ENCODE measurements around the gene DDX24.

The DDX24 gene

DNA sequence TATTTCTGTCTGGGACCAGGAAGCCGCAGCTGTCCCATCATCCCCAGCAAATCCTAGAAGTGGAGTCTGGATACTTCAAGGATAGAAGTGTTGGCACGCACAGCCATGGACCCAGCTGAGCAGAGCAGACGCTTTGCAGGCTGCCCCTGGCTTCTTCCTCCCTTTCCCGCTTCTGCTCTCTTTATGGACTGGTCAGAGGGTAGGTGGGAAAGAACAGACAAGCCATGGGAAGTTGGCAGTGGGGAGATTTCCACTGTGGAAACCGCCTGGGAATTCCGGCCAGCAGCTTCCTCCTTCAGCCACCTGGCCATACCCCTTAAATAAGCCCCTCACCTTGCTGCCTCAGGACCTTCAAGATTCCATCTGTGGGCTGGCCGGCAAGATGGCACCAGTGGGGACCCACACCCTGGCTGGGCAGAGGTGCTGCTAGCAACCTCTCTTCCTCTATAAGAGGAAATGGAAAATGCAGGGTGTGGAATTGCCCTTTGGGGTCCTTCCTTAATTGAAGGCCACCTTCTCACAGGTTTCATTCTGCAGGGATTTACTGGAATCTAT lies 34.2 kb downstream of the DDX24 start:
- no peak for DNase-seq

DNA sequence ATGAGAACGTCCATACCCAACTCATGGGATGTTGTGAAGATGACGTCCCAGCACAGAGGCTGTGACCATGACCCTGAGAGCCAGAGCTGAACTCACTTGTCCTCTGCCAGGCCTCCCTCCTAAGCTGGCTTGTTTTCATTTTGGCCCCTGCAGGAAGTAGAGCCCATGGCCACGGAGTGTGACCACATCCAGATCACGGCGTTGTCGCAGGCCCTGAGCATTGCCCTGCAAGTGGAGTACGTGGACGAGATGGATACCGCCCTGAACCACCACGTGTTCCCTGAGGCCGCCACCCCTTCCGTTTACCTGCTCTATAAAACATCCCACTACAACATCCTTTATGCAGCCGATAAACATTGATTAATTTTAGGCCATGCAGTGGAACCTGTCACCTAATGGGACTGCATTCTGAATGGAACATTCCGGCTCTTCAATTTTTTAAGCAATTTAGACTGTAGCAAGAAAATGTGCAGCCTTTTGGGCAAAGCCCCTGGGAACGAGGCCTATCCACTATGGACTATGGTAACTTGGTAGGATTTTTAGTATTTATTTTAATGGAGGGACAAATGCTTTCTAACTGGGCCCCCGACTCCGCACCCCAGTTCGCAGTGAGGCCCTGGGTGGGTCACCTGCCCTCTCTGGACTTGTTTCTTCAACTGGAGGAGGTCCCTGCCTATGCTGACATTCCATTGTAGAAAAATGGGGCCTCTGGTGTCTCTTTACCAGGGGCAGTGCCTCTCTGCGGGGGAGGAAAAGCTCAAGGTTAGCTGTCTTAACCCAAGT lies 35.2 kb downstream of the DDX24 start:
- no peak for DNase-seq

DNA sequence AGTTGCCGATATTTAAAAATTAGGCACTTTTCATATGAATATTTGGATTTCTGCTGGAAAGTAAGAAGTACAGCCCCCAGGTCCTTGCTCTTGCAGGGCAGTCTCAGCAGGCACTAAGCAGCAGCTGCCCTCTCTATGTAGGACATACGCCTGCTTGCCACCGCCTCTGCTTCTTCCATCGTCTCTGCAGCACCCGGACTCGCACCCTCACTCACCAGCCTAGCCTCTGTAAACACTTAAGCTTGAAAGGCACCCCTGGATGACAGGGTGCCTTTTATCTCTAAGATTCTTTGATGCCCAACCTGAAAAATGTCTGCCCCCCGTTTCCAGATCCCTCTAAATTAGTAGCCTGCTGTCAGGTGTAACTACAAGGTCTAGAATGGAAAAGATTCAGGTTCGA lies 35.9 kb downstream of the DDX24 start:
- no peak for DNase-seq

GRCh38 chr14:94044476-94045091 lies 36.4 kb downstream of the DDX24 start:
- DNase-seq: no peak

DNA sequence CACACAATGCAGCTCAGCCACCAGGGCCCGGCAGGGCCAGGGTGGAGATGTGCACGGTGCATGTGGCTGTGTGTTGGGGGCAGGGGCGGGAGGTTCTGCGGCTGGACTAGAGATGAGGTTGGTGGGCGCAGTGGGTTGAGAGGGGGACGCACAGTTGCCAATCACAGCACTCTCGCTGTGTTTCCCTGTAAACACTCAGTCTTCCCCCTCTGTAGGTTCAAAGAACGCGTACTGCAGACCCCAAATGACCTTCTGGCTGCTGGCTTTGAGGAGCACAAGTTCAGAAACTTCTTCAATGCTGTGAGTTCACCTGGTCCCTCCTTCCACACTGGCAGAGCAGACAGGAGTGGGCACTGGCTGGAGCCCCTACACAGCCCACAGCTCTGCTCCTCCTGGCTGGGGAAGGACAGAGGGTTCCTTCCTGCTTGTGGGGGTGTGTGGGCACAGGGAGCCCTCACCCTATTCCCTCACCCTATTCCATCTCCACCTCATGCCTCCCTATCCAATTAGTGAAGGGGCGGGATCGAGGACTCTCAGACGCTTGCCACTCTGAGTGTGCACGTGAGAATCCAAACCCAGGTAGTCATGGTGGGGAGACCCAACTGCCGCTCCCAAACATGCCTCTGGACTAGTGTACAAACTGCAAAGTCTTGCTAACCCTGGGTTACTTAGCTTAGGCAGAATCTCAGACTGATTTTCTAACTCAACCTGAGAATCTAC lies 37.1 kb downstream of the DDX24 start:
- no peak for DNase-seq

GRCh38 chr14:94043111-94043755 lies 37.8 kb downstream of the DDX24 start:
- DNase-seq: no peak

GRCh38 chr14:94042433-94043091 lies 38.4 kb downstream of the DDX24 start:
- DNase-seq: no peak

DNA sequence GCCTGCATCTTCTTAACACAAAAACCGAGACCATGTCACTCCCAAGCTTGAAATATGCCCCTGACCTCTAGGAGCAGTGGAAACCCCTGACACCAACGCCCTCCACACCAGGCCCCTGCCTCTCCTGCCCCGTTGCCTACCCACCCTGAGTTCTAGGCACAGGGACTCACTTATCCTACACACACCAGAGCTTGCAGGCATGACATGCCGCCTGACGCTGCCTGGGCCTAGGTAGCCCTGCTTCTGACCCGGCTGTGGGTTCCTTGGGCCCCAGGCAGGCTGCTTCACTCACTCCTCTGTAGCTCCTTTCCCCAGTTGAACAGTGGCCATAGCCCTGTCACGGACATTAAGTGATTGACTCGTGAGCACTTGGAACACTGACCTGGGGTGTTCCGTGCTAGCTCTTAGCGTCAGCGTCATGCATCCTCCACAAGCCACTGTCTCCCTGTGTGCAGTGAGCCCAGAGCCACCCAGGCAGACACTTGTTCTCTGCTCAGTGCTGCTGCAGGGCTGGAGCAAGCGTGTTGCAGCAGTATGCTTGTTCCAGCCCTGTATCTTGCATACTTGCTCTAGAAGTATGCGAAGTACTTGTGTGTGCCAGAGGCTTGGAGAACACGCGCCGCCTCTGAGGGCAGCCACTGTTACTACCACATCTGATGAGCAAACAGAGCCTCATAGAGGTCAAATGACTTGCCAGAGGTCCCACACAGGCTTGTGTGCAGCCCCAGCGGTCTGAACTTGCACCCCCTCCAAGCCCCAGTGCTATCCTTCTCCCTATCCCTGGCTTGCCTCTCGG lies 39.3 kb downstream of the DDX24 start:
- DNase-seq: no peak

DNA sequence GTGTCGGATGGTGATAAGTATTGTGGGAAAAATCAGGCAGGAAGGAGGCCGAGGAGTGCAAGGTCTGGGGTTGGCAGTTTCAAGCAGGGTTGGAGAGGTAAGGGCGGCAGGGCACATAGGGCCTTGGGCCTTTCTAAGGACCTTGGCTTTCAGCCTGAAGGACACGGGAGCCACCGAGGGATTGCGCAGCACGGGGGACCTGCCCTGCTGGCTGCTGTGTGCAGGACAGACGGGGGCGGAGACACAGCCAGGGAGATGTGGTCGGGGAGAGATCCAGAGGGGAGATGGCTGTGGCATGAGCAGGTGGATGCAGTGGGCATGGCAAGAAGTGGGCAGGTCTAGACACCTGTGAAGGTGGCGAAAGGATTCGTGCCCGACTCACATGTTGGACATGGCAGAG lies 40.2 kb downstream of the DDX24 start:
- DNase-seq: no peak

DNA sequence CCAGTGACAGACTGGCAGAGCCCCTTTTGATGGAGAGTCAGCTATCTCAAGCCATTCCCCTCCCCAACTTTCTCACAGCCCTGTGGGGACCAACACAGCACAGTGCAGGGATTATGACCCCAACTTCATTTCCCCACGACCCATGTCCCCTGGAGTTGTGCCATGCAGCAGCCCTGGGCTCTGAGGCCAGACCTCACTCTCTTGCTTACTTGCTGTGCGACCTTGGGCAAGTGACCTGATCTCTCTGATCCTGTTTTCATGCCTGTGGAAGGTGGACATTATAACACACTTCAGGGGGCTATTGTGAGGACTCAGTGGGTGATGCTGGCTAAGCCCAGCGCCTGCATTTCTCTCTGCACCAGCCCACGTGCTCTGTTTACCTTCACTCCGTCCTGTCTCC lies 40.8 kb downstream of the DDX24 start:
- DNase-seq: no peak

DNA sequence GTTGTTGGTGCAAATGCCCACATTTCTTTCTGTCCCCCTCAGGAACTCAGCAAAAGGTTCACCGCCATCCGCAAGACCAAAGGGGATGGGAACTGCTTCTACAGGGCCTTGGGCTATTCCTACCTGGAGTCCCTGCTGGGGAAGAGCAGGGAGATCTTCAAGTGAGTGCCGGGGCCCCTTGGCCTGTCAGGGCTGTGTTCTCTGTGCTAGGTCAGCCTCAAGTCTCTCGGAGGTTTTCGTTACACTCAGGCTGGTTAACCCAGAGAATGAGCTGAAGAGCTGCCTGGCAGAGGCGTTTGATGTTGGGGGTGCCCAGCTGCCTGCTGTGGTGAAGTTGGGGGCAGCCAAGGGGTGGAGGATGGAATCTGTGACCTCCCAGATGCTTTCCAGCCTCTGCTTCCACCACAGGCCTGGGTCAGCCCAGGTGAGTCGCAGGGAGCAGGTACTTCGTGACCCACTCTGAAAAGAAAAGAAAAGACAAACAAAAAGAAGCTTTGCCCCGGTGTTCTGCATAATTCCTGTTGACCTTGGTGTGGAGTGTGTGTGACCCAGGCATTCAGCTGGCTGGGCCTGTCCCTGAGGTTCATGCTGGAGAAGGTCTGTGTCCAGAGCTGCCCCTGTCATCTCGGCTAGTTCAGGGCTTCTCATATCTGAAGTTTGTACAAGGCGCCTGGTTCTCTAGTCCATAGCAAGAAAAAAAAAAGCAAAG lies 41.9 kb downstream of the DDX24 start:
- DNase-seq: no peak

GRCh38 chr14:94038510-94038909 lies 42.5 kb downstream of the DDX24 start:
- no peak for DNase-seq

- no peak for DNase-seq
Measured at GRCh38 chr14:94037954-94038353, 43.0 kb downstream of the DDX24 start.

GRCh38 chr14:94036313-94037167 lies 44.5 kb downstream of the DDX24 start:
- DNase-seq: no peak

GRCh38 chr14:94034886-94035285 lies 46.1 kb downstream of the DDX24 start:
- DNase-seq: no peak

DNA sequence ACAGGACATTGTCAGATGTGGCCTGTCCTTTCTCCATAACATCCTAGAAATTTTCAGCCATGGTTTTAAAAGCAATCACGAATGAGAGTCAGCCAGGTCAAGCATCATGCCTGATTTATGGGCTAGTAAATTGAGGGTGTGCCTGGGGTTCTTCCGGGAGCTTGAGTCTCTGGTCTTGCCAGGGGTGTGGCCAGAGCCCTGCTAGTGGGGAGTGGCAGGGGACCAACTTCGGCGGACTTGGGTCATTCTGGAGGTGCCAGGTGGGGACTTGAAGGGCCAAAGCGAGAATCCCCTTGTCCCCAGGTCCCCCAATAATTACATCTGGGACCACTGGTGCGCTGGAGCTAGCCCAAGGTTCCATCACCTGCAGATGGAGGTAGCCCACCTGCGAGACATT lies 49.1 kb downstream of the DDX24 start:
- no peak for DNase-seq

DNA sequence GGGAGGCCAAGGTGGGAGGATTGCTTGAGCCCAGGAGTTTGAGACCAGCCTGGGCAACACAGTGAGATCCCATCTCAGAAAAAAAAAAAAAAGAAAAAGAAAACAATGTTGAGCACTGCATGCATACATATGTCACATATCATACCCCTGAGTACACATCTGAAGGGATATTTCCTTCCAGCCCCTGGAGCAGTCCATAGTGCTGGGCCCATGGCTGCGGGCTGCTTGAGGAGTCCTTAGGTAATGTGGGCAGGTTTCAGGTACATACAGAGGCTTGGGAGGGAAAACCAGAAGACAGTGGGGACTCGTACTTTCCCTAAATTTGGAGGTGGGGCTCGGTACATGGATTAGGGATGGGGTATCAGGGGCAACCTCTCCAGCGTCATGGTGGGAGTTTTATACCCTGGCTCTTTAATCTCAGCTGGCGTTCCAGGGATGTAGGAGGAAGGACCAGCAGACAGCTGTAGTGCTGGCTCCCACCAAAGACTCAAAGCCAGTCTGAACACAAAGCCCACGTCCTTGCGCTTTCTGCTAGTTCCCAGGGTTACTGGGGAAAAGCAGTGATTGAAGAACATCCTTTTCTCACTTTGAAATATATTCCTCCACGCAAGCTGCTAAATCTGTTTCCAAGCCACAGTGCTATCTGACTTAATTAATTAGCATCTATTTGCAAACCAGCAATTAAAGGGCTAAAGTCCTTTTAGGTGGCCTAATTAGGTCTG lies 49.7 kb downstream of the DDX24 start:
- no peak for DNase-seq

DNA sequence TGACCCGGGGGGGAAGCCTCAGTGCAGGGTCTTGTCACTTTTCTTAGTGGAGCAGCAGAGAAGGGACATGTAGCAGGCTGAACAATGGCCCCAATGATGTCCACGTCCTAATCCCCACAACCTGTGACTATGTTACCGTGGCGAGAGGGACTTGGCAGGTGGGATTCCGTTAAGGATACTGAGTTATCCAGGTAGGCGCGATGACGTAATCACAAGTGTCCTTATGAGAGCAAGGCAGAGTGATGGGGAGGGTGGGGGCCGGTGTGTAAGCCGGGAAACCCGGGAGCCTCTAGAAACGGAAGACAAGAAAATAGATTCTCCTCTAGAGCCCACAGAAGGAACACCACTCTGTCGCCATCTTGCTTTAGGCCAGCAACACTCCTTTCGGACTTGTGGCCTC lies 50.4 kb downstream of the DDX24 start:
- DNase-seq: no peak

DNA sequence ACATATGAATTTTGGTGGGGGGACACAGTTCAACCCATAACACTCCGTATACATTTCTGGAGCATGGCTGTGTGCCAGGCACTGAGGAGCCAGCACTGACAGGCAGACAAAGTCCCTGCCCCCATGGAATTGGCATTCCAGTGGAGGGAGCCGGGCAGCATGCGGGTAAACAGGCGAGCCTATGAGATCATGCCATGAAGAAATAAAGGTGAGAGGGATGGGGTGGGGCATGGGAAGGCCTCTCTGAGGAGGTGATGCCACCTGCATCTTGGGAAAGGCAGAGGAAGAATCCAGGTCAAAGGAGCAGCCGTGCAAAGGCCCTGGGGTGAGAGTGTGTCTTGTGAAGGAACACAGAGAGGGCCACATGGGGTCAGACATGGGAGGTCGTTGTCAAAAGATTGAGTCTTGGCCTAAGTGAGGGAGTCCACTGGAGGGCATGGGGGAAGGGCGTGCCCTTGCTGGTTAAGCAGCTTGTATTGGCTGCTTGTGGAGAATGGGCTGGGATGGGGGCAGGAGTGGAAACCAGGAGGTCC lies 51.3 kb downstream of the DDX24 start:
- no peak for DNase-seq
